Heart left ventricle (tissue), 16 donors: ENCODE data around the gene HS6ST3. TPM values are rescaled to one million over a fixed set of nuclear protein-coding genes. Genes with fewer than 3 reads are reported as not detected.

Experiments used
- ATAC-seq, 4 donors: fragments of 200-7000 bp; cut with Tn5 transposase; one replicate each; pipeline ENCODE4 v1.9.1; 2020 to 2022; ENCODE audit warnings: moderate library complexity in 4 of 4, mild to moderate bottlenecking in 3 of 4, moderate number of reproducible peaks in 1 of 4
- DNase-seq, 5 donors: peaks; one replicate each; pipeline ENCODE4 v3.0.0-alpha.2; 2020
- H3K27ac ChIP-seq, 12 donors: fragments of 200-600 bp; sonication (generic) in 4 of 12; one replicate each; pipeline versions ENCODE4 v1.5.0 to v1.8.0; 2016 to 2022; ENCODE audit warnings: mild to moderate bottlenecking in 2 of 12
- H3K27me3 ChIP-seq, 9 donors: fragments of 200-600 bp; sonication (generic) in 2 of 9; one replicate each; pipeline versions ENCODE4 v1.5.1 to v1.8.0; 2016 to 2022; ENCODE audit warnings: mild to moderate bottlenecking in 3 of 9
- H3K36me3 ChIP-seq, 9 donors: fragments of 200-600 bp; sonication (generic) in 2 of 9; one replicate each; pipeline versions ENCODE4 v1.5.0 to v1.8.0; 2018 to 2022; ENCODE audit warnings: mild to moderate bottlenecking in 2 of 9
- H3K4me1 ChIP-seq, 12 donors: fragments of 200-600 bp; sonication (generic) in 4 of 12; one replicate each; pipeline versions ENCODE4 v1.5.0 to v1.8.0; 2016 to 2022; ENCODE audit warnings: mild to moderate bottlenecking in 3 of 12
- H3K4me3 ChIP-seq, 12 donors: fragments of 200-600 bp; sonication (generic) in 4 of 12; one replicate each; pipeline versions ENCODE4 v1.5.0 to v1.8.0; 2017 to 2022; ENCODE audit warnings: mild to moderate bottlenecking in 9 of 12, moderate library complexity in 4 of 12
- H3K9me3 ChIP-seq, 12 donors: fragments of 200-600 bp; sonication (generic) in 4 of 12; one replicate each; pipeline versions ENCODE4 v1.5.0 to v1.8.0; 2016 to 2022; ENCODE audit warnings: mild to moderate bottlenecking in 1 of 12
- CTCF ChIP-seq, 12 donors: fragments of 200-600 bp; sonication (generic) in 4 of 12; IDR thresholded peaks; one replicate each; pipeline versions ENCODE4 v1.5.0 to v1.8.0; 2018 to 2022; ENCODE audit warnings: antibody characterized with exemption in 12 of 12, mild to moderate bottlenecking in 5 of 12
- POLR2A ChIP-seq, 2 donors: fragments of 450-650 bp; IDR thresholded peaks; one replicate each; pipeline ENCODE4 v1.6.1; 2017; ENCODE audit warnings: antibody characterized with exemption in 2 of 2, mild to moderate bottlenecking in 2 of 2, moderate library complexity in 2 of 2
- WGBS, 4 donors: extraction: QIAGEN DNeasy Blood & Tissue Kit in 2 of 4; methylation state at CpG; one replicate each; pipeline versions ENCODE4 v1.1.5 to v1.1.7; 2013 to 2018; 5-methylcytosine and 5-hydroxymethylcytosine counted together
- intact Hi-C, 10 donors: fragments of 100-400 bp; cut with DNase I; formaldehyde crosslinking; loops; one replicate each; pipeline versions ENCODE4 v1.11.1 to v1.14.2; 2022
- polyA plus RNA-seq, 2 donors: library from polyadenylated mRNA; stranded (reverse); fragments of 200-250 nt; gene quantifications; one replicate each; pipeline ENCODE4 v1.2.3, GENCODE V29; 2013
- total RNA-seq, 9 donors: library from RNA; depleted of rRNA in 2 of 9; stranded (reverse); fragments of >200 nt in 2 of 9; fragmentation: NEBNext Ultra II Directional in 3 of 9; extraction: Animal tissue kit (Norgen Biotek cat#: 25700) in 3 of 9; gene quantifications; one replicate each; pipeline versions ENCODE4 v1.1.0 to v1.2.4, GENCODE V29; 2016 to 2023
- donor health status: ischemic (EF 13 %, LVEDD 7.1; RV severe dilation, severe dysfunction).
- donor health status: healthy with polysubstance abuse.
- donor health status: DM: no; HTN: yes; CAD: no.
- donor health status: DM: no; HTN: no; CAD: no.
- donor health status: ischemic (EF 25% LVEDD 6.9; RV normal size, moderate dysfunction).
- donor health status: ischemic (EF 25% LVEDD 5.7; RV mildly dilated, moderate dysfunction).
- donor health status: healthy.
- donor health status: DM: yes; HTN: yes; CAD: no.
- donor health status: ischemic (EF 35%, LVEDD 5.7; RV mildly dilated, moderate dysfunction).
- donor health status: nonischemic (EF 11% LVEDD 7.7; RV severe dilation, severe dysfunction).
- donor health status: DM: yes; HTN: yes; CAD: no.
- donor health status: PGD.
- donor health status: ischemic (EF 29% LVEDD 5.4; RV normal size, mild dysfunction).
- donor health status: nonischemic (EF 23%, LVEDD 6.1; RV moderate dilation, normal function).

HS6ST3 gene
- total and polyA plus RNA-seq, 11 donors, result 0.01 to 5.2 (median 1.2) TPM

DNA sequence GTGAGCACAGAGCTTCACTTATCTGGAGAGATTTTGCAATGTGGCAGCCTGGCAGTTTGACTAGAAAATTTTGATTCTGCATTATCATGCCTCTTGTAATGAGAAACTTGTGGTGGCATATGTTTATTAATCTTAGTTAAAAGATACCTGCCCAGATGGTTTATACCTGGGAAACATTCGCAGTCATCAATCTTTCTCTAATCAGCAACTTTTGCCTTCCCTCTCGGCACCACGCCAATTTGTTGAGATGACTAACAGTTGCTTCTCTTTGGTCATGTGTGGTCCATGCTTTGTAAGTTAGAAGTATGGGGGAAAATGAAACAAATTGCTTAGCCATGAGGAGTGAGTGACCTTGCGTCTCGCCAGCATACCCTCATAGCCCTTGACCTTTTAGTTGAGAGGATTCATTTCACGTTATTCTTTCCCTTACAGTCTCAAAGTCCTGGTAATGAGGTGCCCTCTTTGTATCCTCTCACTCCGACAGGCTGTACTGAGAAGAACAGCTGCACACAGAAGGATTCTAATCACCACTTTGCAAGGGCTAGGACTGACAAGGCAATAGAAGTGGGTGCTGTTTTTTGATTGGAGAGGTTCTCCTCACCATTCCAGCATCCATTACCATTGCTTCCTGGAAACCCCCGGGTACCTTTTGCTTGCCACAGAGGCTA lies 703.0 kb downstream of the HS6ST3 start:
- ATAC-seq (no peak), DNase-seq (no peak)
- Histone ChIP-seq H3K4me3 (no peak overlapping the region), H3K27ac (no peak overlapping the region), H3K4me1 (no peaks in the 10 kb centered on the region), H3K9me3 (peaks cover 0 to 2% (median 0%) of the 10 kb centered on the region in 12 donors), H3K36me3 (no peaks in the 10 kb centered on the region), H3K27me3 (no peaks in the 10 kb centered on the region)
- intact Hi-C loops, result no loop called here
- no peak for TF ChIP-seq POLR2A (IDR thresholded peaks at IDR 0.05)
- no peak for TF ChIP-seq CTCF (IDR thresholded peaks at IDR 0.05)
- 73 to 81% (median 75%) methylated on average over 8 of the region's 8 CpGs for WGBS, 4 donors

GRCh38 chr13:96793404-96793755 lies 703.5 kb downstream of the HS6ST3 start:
- no peak for DNase-seq
- Histone ChIP-seq H3K9me3 (no peaks in the 10 kb centered on the region), H3K4me1 (no peaks in the 10 kb centered on the region), H3K36me3 (no peaks in the 10 kb centered on the region), H3K27me3 (no peaks in the 10 kb centered on the region), H3K4me3 (no peak overlapping the region), H3K27ac (no peak overlapping the region)
- intact Hi-C loops, result no loop called here
- 70 to 75% (median 74%) methylated on average over 4 of the region's 4 CpGs for WGBS, 4 donors
- no peak for ATAC-seq
- TF ChIP-seq POLR2A (IDR thresholded peaks at IDR 0.05) (no peak), CTCF (IDR thresholded peaks at IDR 0.05) (no peak)

DNA sequence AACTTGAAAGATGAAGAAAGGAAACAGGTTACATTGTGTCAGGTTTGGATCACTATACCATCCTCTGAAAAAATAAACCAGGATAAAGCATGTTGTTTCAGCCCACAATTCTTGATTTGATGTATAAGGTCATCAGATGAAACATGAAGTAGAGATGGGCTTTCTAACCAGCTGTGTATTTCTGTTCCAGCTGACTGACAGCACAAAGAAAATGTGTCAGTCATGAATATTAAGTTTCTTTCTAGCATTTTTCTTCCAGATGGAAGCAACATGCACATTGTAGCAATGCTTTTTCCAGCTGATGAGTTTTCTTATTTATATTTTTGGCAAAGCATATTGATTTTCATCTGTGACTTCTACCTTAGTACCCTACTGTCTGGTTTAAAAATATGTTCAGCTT lies 704.8 kb downstream of the HS6ST3 start:
- TF ChIP-seq POLR2A (IDR thresholded peaks at IDR 0.05), result no peak
- TF ChIP-seq CTCF (IDR thresholded peaks at IDR 0.05), result no peak
- H3K4me1 ChIP-seq, result no peaks in the 10 kb centered on the region
- DNase-seq (no peak), ATAC-seq (no peak)
- intact Hi-C loops, result no loop called here
- H3K27ac ChIP-seq, result no peak overlapping the region
- H3K27me3 ChIP-seq, result no peaks in the 10 kb centered on the region
- no peak overlapping the region for H3K4me3 ChIP-seq
- H3K9me3 ChIP-seq, result no peaks in the 10 kb centered on the region
- H3K36me3 ChIP-seq, result no peaks in the 10 kb centered on the region

DNA sequence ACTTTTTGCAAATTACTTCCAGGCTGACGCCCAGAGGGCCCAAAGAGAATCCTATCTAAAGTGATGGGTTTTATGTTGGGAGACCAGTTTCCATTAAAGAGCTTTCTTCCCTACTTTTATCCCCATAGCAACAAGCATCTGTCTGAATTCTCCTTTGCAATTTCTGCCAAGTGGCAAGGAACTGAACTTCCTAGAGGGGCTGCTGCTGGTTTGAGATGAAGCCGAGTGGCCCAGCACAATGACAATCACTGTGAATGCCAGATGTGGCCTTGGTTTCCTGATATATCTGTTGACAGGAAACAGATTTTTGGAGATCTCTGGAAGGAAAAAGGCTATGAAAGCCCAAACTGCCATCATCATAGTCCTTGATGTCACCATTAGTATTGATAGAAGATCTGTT lies 705.8 kb downstream of the HS6ST3 start:
- Histone ChIP-seq H3K36me3 (no peaks in the 10 kb centered on the region), H3K27me3 (no peaks in the 10 kb centered on the region), H3K9me3 (no peaks in the 10 kb centered on the region), H3K27ac (no peak overlapping the region), H3K4me3 (no peak overlapping the region), H3K4me1 (no peaks in the 10 kb centered on the region)
- TF ChIP-seq POLR2A (IDR thresholded peaks at IDR 0.05), result no peak
- no peak for TF ChIP-seq CTCF (IDR thresholded peaks at IDR 0.05)
- DNase-seq (no peak), ATAC-seq (no peak)
- 61 to 74% (median 66%) methylated on average over 2 of the region's 2 CpGs for WGBS, 4 donors
- intact Hi-C loops, result no loop called here
